T-helper 17 cell (primary cell): ENCODE data around the gene CEP43. TPM values are rescaled to one million over a fixed set of nuclear protein-coding genes. Genes with fewer than 3 reads are reported as not detected.

Experiments used
- ATAC-seq: fragments of 150-1000 bp; cut with Tn5 transposase; 2 replicates; pipeline ENCODE4 v1.10.0; 2021; ENCODE audit warnings: mild to moderate bottlenecking, moderate library complexity
- DNase-seq, 3 donors: peaks; one replicate each; pipeline versions ENCODE4 v3.0.0 to v3.0.0-alpha.2; 2020 to 2021
- H3K9me3 ChIP-seq: one replicate; pipeline ENCODE4 v1.7.0; 2013; ENCODE audit warnings: low read length, mild to moderate bottlenecking; ENCODE audit not compliant: control insufficient read depth, poor library complexity, severe bottlenecking
- H3K27ac Mint-ChIP-seq: one replicate; pipeline ENCODE4 v1.8.0; 2022; ENCODE audit warnings: mild to moderate bottlenecking, moderate library complexity, mixed read lengths
- H3K27me3 Mint-ChIP-seq: one replicate; pipeline ENCODE4 v1.8.0; 2022; ENCODE audit warnings: mixed read lengths
- H3K36me3 Mint-ChIP-seq: one replicate; pipeline ENCODE4 v1.8.0; 2022; ENCODE audit warnings: low read depth, mixed read lengths
- H3K4me1 Mint-ChIP-seq: one replicate; pipeline ENCODE4 v1.8.0; 2022; ENCODE audit warnings: mild to moderate bottlenecking, mixed read lengths
- H3K4me3 Mint-ChIP-seq: one replicate; pipeline ENCODE4 v1.8.0; 2022; ENCODE audit warnings: mild to moderate bottlenecking, moderate library complexity, mixed read lengths
- total RNA-seq, 4 donors: library from RNA in 2 of 4; stranded (reverse) in 2 of 4; gene quantifications; one replicate each; pipeline ENCODE4 v1.2.3 and lab custom pipeline; 2022 to 2026

The CEP43 gene
- total RNA-seq, 2 donors from 2014 or later = 19.8 to 24.0 TPM

DNA sequence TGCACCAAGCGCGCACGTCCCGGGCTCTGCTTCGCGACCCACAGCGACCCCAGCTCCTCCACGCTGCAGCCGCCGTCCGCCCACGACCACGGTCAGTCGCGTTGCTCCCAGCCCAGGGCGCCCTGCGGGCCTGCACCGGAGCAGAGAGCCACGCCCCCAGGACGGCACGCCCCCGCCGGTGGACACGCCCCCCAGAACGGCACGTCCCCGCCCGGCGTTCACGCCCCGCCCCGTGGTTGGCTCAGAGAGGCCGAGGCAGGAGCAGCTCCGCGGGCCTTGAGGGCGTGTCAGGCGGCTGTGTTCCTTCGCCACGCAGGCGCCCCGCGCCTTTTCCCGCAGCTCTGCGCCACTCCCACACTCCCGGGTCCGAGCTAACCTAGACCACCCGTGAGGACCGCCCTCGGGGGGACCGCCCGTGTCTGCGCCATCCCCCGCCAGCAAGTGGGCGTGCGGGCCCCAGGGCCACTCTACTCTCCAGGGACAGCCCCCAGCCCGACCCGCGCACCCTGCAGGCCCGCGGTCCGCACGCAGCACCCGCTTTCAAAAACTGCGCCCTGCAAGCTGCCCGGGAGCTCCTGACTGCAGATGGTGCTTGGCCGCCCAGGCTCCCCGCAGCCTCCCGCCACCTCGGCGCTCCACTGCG, 42.6 kb upstream of the CEP43 start, which contains the start of gene RNASET2:
RNASET2 (minus strand) TSS at position 107 of the 643 bp plus-strand sequence. CDS start 368 bp downstream, outside the sequence.
- Mint-ChIP-seq H3K4me3 (peak within 1 kb of the TSS; percentile 96), H3K36me3 (no peaks in the 10 kb centered on the region), H3K27me3 (no peaks in the 10 kb centered on the region), H3K27ac (peak within 1 kb of the TSS; percentile 100), H3K4me1 (peaks cover 68% of the 10 kb centered on the region)
- ATAC-seq = peak; percentile 83
- no peaks in the 10 kb centered on the region for H3K9me3 ChIP-seq
- peak; percentile 98 to 100 (median 100) for DNase-seq

DNA sequence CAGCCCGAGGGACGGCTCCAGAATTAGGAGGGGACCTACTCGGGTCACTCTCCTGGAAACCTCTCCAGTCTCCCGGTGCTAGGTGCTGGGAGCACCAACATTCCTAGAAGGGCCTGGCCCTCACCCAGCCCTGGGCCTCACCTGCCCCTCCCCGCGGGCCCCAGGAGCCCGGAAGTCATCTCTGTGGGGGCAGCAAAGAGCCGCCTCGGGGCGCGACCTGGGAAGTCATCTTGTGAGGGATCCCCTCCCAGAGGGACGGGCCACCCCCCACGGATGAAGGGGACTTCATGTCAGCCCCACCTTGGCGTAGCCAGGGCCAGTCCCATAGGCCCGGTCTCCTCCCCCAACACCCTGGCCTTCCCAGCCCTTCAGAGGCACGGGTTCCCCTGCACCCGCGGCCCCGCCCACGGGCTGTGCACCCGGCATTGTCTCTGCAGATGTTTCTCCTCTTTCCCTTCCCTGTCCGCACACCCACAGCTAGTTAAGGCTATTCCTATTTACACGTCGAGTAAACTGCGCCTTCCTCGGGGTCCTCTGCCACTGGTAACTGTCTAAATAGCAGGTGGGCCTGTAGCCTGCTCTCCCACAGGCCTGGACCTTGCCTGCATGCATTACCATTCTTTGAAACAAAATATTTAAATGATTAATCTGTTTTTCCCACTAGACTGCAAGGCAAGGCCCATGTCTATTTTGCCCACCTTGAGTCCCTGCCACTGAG, 42.0 kb upstream of the CEP43 start:
- Mint-ChIP-seq H3K27me3 (no peaks in the 10 kb centered on the region), H3K4me3 (peak overlapping the region; percentile 96), H3K4me1 (peaks cover 63% of the 10 kb centered on the region), H3K27ac (peak overlapping the region; percentile 99), H3K36me3 (no peaks in the 10 kb centered on the region)
- H3K9me3 ChIP-seq = no peaks in the 10 kb centered on the region
- DNase-seq = peak in 2 of 3 donors; percentile 53 to 57
- ATAC-seq = peak; percentile 8

DNA sequence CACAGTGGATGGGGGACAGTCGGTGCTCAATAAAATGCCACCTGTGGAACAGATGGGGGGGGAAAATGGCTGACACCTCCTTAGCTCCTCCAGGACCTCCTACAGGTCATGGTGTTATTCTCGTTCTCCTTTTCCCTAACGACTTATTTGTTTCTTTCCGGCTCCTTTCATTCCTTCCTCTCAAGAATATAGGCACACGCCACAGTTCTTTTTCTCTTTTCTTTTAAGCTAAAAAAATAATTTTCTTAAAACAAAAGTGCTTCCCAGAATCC, 41.5 kb upstream of the CEP43 start:
- H3K4me1 Mint-ChIP-seq = peaks cover 59% of the 10 kb centered on the region
- no peaks in the 10 kb centered on the region for H3K36me3 Mint-ChIP-seq
- peak overlapping the region; percentile 99 for H3K27ac Mint-ChIP-seq
- ATAC-seq (no peak), DNase-seq (no peak)
- H3K9me3 ChIP-seq = no peaks in the 10 kb centered on the region
- no peaks in the 10 kb centered on the region for H3K27me3 Mint-ChIP-seq
- H3K4me3 Mint-ChIP-seq = peak overlapping the region; percentile 96

DNA sequence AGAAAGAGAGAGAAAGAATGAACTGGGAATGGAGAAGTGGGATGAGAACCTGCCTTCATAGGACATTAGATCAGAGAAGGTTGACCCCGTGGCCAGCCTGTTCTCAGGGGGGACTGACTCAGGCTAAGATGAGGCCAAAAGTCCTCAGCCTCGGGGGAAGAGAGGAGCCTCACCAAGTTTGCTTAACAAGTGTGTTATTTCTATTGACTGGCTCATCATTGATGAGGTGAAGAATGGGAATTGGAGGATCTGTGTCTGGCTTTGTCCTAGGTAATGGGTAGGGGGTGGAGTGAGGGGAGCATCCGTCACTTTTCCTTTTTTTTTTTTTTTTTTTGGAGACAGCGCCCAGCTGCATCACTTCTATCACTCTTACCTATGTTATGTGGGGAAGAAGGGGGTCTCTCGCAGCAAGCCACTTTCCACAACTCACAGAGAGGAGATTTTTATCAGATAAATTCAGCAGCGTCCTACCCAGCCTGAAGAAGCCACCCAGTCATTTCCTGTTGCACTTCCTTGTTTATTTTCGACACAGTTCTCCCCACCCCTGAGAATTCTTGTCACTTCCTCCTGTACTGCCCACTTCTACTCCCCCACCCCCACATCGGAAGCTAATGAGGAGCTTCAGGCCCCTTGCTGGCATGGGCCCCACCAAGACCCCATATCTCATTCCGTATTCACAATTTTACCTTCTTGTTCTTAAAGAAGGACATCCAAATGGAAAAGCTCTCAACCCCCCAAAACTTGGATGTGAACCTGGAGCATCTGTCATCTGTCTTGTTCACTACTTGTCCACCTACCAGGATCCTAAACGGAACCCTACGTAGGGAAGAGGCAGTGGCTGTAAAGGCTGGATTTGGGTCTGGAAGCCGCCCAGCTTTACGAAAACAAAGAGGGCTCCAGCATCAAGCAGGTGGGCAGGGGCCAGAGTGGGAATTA, 40.0 kb upstream of the CEP43 start:
- Mint-ChIP-seq H3K4me3 (peak overlapping the region; percentile 96), H3K36me3 (no peaks in the 10 kb centered on the region), H3K4me1 (peaks cover 45% of the 10 kb centered on the region), H3K27me3 (no peaks in the 10 kb centered on the region), H3K27ac (peak overlapping the region; percentile 99)
- peak in 1 of 3 donors; percentile 47 for DNase-seq
- no peaks in the 10 kb centered on the region for H3K9me3 ChIP-seq
- ATAC-seq = peak; percentile 54

DNA sequence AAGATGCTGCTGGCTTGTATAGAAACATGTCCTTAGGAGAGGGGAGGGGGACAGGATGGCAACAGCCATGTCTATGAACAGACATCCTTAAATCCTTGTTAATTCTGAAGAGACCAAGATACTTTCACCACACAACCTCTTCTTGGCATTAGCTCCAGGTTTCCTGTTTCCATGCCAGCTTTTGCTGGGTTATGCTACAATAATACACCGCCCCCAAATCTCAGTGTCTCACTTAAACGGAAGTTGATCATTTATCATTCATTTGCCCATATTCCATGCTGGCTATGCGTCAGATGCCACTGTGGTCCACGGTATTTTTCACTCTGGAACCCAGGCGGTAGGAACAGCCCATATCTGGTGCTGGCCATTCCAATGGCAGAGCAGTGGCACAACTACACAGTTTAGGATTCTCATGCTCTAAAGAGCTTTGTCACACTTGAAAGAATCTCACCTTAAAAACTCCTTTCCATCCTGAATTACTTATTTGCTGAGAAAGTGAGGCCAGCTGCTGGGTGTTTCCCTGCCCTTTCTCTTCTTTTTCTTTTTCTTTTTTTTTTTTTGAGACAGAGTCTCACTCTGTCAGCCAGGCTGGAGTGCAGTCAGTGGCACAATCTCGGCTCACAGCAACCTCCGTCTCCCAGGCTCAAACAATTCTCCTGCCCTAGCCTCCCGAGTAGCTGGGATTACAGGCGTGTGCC, 39.1 kb upstream of the CEP43 start:
- Mint-ChIP-seq H3K27me3 (no peaks in the 10 kb centered on the region), H3K4me3 (peak overlapping the region; percentile 96), H3K4me1 (peaks cover 41% of the 10 kb centered on the region), H3K27ac (peak overlapping the region; percentile 99), H3K36me3 (no peaks in the 10 kb centered on the region)
- ATAC-seq (no peak), DNase-seq (no peak)
- no peaks in the 10 kb centered on the region for H3K9me3 ChIP-seq

DNA sequence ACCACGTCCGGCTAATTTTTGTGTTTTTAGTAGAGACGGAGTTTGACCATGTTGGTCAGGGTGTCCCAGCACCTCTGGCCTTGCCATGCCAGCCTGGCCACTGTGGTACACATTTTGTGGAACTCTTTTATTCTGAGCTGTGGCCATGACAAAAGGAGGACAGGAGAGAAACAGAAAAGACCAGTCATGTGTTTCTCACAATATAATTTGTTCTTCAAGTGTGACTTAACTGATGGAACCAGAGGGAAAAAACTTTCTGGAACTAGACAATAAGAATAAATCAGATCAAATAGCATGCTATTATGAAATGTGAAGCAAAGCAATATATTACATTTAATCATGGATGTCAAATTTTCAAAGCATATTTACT, 38.6 kb upstream of the CEP43 start:
- H3K9me3 ChIP-seq = no peaks in the 10 kb centered on the region
- Mint-ChIP-seq H3K27ac (peak overlapping the region; percentile 99), H3K36me3 (no peaks in the 10 kb centered on the region), H3K27me3 (no peaks in the 10 kb centered on the region), H3K4me3 (peak overlapping the region; percentile 55), H3K4me1 (peaks cover 36% of the 10 kb centered on the region)
- DNase-seq (no peak), ATAC-seq (no peak)

DNA sequence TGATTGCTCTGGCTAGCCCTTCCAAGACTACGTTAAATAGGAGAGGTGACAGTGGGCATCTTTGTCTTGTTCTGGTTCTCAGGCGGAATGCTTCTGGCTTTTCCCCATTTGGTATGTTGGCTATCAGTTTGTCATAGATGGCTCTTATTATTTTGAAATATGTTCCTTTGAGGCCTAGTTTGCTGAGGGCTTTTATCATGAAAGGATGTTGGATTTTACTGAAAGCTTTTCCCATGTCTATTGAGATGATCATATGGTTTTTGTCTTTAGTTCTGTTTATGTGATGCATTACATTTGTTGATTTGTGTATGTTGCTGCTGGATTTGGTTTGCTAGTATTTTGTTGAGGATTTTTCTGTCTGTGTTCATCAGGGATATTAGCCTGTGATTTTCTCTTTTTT, 32.9 kb upstream of the CEP43 start:
- Mint-ChIP-seq H3K4me3 (no peak overlapping the region), H3K36me3 (no peaks in the 10 kb centered on the region), H3K27me3 (no peaks in the 10 kb centered on the region), H3K4me1 (peaks cover 16% of the 10 kb centered on the region), H3K27ac (no peak overlapping the region)
- DNase-seq (no peak), ATAC-seq (no peak)
- no peaks in the 10 kb centered on the region for H3K9me3 ChIP-seq

DNA sequence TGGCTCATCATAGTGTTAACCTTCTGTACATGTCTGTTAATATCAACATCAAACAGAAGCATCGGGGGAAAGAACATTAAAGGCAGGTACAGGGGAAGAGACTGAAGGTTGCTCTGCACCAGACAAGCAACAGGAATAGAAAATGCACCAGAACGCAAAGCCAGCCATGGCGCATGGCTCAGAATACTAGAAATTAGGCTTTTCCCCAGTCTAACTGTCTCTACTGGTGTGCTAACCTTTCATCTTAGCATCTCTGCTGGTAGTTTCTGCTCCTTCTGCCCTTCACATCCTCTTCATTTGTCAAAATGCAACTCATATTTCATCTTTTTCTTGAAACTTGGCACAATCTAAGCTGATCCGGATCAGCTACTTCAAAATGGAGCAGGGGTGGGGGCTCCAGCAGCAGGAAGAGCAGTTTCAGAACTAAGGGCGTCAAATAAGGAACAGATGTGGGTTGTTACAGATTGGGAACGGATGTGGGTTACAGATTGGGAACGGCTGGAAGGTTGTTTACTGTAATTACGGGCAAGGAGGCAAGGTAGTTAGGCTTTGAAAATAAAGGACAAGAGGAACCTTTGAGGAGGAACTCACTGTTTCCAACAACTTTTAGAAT, 29.7 kb upstream of the CEP43 start:
- ATAC-seq (peak; percentile 65), DNase-seq (no peak)
- Mint-ChIP-seq H3K36me3 (no peaks in the 10 kb centered on the region), H3K4me3 (peak overlapping the region; percentile 83), H3K27me3 (no peaks in the 10 kb centered on the region), H3K4me1 (peaks cover 23% of the 10 kb centered on the region), H3K27ac (peak overlapping the region; percentile 82)
- H3K9me3 ChIP-seq = no peaks in the 10 kb centered on the region

DNA sequence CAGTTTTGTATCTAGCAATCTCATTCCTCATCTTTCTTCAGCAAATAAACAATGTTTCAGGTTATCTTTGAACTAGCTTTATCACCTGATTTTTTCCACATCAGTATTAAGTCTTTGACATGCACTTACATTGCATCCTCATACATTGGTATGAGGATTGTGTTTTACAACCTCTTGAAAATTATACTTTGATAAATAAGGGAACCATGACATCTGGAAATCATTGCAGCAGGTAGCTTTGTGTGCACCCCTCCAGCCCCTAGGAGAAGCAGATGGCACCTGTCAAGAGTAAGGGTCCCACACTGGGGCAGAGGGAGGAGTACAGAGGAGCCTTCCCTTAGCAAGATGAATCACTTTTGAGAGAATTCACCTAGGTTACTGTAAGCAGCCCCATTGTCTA, 29.1 kb upstream of the CEP43 start:
- Mint-ChIP-seq H3K27ac (peak overlapping the region; percentile 82), H3K4me3 (peak overlapping the region; percentile 83), H3K4me1 (peaks cover 23% of the 10 kb centered on the region), H3K27me3 (no peaks in the 10 kb centered on the region), H3K36me3 (no peaks in the 10 kb centered on the region)
- DNase-seq (no peak), ATAC-seq (no peak)
- no peaks in the 10 kb centered on the region for H3K9me3 ChIP-seq

DNA sequence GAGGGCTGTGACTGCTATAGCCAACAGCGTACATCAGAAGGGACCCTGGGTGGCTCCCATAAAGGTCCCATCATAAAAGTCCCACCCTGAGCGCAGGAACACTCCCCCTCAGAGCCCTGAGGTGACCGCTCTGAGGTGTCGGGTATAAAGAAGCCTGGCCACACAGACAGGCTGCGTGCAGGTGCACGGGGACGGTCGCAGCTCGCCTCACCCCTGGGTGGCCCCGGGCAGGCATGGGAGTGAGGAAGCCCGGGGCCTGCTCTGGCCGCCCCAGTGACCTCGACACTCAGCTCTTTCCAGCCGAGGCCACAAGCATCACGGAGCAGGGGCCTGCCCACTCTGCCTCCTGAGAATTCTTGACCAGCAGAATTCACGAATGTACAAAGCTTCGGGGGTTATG, 28.4 kb upstream of the CEP43 start:
- H3K36me3 Mint-ChIP-seq = no peaks in the 10 kb centered on the region
- H3K27ac Mint-ChIP-seq = peak overlapping the region; percentile 60
- DNase-seq (no peak), ATAC-seq (no peak)
- no peak overlapping the region for H3K4me3 Mint-ChIP-seq
- no peaks in the 10 kb centered on the region for H3K9me3 ChIP-seq
- H3K27me3 Mint-ChIP-seq = no peaks in the 10 kb centered on the region
- H3K4me1 Mint-ChIP-seq = peaks cover 23% of the 10 kb centered on the region

DNA sequence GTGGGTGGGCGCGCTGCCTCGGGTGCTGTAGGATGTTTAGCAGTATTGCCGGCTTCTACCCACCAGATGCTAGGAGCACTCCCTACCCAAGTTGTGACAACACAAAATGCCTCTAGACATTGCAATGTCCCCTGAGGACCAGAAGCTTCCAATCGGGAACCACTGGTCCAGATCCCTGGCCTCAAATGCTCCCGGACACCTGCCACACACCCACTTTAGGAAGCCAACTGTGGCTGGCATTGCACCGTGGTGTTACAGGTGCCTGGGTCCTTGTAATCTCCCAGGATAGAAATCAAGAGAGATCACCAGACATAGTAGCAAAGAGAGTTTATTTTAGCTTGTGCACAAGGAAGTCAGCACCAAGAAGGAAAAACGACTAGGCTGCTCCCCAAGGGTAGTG, 27.9 kb upstream of the CEP43 start:
- no peak for DNase-seq
- Mint-ChIP-seq H3K27me3 (no peaks in the 10 kb centered on the region), H3K36me3 (no peaks in the 10 kb centered on the region), H3K27ac (peak overlapping the region; percentile 60), H3K4me1 (peaks cover 23% of the 10 kb centered on the region), H3K4me3 (no peak overlapping the region)
- no peaks in the 10 kb centered on the region for H3K9me3 ChIP-seq
- ATAC-seq = no peak

DNA sequence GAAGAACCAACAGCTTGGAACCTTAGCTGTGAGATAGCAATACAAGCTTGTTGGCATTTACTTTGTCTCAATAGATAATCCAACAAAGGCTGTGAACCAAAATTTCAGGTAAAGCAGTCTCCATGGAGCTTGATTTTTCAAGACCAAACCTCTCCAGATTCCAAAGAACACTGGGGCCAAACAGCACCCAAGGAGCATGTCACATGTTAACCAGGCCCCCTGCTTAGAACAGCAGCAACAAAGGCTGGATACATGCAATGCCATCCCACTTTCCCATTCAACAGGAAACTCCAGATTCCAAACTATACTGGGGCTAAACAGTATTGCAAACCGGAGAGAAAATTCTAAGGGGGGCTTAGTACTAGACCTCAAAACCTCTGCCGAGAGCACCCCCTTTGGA, 27.1 kb upstream of the CEP43 start:
- Mint-ChIP-seq H3K27me3 (no peaks in the 10 kb centered on the region), H3K27ac (peak overlapping the region; percentile 60), H3K4me1 (peaks cover 25% of the 10 kb centered on the region), H3K4me3 (no peak overlapping the region), H3K36me3 (no peaks in the 10 kb centered on the region)
- ATAC-seq (no peak), DNase-seq (no peak)
- no peaks in the 10 kb centered on the region for H3K9me3 ChIP-seq
